Subcutaneous adipose tissue (tissue), 4 donors: ENCODE results near the gene TFDP2. TPM values are rescaled to one million over a fixed set of nuclear protein-coding genes. Genes with fewer than 3 reads are reported as not detected.

Source experiments
- CTCF ChIP-seq: fragments of 450-650 bp; IDR thresholded peaks from one replicate; pipeline ENCODE4 v1.5.1; 2016; ENCODE audit warnings: low read depth, mild to moderate bottlenecking, control low read depth, antibody characterized with exemption, moderate library complexity
- total RNA-seq, 4 donors: library from RNA; depleted of rRNA; stranded (reverse); fragments of >200 nt; gene quantifications; one replicate each; pipeline ENCODE4 v1.1.0, GENCODE V29; 2016

TFDP2 gene
- total RNA-seq = 100 to 1,000 TPM in 1 of 4 donors, 10 to 100 TPM in 3; 56.4 to 238 (median 87.4) TPM

GRCh38 chr3:142148792-142149672, at the start of gene TFDP2:
TSS of gene TFDP2 (minus strand) at chr3:142149544. CDS start at chr3:142101749, 47,795 bp downstream.
- no peak for TF ChIP-seq CTCF

- no peak for TF ChIP-seq CTCF
Observed at GRCh38 chr3:142188846-142189245, 39.5 kb upstream of the TFDP2 start.

GRCh38 chr3:142180761-142181362, 31.5 kb upstream of the TFDP2 start:
- no peak for TF ChIP-seq CTCF

- no peak for TF ChIP-seq CTCF
Observed at GRCh38 chr3:142175478-142175877, 26.1 kb upstream of the TFDP2 start.

- TF ChIP-seq CTCF = no peak
Observed at GRCh38 chr3:142174559-142174958, 25.2 kb upstream of the TFDP2 start.

GRCh38 chr3:142168514-142168913, 19.2 kb upstream of the TFDP2 start:
- TF ChIP-seq CTCF = no peak

- TF ChIP-seq CTCF = no peak
Observed at GRCh38 chr3:142165194-142165593, 15.8 kb upstream of the TFDP2 start.
